NCI-H524 (cell line): ENCODE results near the gene XBP1.
"Not testable (repeated sequence)": the region's sequence is repeated elsewhere in the genome, so short reads cannot be mapped to it uniquely, and the experiment has no call there.

ENCODE experiments used
- DNase-seq, 2 experiments: peaks; one replicate each; lab custom pipeline; 2025; lab: John Stamatoyannopoulos, UW

Gene XBP1

DNA sequence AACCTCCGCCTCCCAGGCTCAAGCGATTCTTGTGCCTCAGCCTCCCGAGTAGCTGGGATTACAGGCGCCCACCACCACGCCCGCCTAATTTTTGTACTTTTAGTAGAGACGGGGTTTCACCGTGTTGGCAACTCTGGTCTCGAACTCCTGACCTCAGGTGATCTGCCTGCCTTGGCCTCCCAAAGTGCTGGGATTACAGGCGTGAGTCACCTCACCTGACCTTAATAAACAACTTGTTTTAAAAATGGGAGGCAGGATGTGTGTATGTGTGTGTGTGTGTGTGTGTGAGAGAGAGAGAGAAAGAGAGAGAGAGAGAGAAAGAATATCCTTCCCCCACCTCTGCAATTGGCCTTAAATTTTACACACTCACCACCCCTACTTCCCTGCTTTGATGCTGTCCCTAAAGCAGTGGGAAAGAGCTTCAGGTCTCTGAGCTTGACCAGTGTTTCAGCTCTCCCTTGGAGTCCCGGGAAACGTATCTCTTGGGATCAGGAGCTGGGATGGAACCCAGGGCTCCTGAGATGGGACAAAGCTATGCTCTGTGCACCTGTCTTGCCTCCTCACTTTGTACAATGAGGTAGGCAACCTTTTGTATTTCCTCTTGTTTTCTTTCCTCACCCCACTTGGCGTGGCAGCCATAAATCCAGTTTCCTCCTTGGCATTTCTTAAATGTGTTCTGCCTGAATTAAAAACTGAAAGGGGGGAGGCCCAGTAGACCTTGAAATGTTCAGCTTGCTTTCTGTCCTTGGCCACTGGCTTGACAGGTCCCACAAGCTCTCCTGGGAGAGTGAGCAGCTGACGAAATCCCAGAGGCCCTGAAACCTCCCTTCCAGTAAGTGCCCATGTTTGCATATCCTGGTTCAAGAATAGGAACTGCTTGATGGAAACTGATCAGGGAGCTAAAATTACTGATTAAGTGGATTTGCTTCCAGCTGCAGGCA is 17.8 kb upstream of the XBP1 start:
- peak in 1 of 2 experiments; percentile 29 for DNase-seq

DNA sequence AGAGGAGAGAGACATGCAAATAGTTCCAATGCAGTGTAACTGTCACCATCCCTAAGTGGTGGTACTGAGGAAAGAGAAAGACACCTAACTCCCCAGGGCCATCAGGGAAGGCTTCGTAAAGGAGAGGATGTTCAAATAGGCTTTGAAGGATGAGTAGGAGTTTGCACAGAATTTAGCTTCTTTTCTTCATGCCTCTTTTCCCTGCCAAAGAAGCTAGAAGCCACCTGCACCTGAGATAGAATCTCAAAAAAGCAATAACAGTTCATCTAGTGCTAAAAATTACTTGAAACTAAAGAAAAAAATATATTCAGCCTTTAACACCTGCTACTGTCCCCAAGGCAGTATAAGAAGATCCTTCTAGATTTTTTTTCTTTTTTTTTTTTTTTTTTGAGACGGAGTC is 16.7 kb upstream of the XBP1 start:
- DNase-seq = no peak

DNA sequence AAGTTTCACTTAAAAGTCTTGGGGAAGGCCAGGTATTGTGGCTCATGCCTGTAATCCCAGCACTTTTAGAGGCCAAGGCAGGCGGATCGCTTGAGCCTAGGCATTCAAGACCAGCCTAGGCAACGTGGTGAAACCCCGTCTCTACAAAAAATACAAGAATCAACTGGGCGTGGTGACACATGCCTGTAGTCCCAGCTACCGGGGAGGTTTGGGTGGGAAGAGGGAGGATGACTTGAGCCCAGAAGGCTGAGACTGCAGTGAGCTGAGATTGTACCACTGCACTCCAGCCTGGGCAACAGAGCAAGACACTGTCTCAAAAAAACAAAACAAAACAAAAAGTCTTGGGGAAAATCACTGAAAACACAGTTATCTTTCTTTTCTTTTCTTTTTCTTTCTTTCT is 15.4 kb upstream of the XBP1 start:
- DNase-seq = no peak

DNA sequence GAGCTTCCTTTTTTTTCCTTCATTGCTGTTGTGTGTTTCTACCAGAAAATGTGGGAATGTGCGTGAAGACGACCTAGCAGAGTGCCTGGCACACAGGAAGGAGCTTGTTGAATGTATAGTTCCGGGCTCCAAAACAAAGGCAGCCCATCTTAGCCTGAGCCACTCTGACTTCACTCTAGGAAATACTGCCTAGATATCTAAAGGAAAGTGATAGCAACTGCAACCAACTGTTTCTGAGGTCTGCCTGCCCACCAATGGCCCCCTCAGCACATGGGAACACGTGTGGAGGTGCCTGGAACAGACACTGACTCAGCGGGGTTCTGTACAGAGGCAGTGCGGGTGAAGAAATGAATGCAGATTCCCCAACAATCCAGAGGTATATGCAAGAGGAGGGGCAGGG is 14.7 kb upstream of the XBP1 start:
- no peak for DNase-seq

DNA sequence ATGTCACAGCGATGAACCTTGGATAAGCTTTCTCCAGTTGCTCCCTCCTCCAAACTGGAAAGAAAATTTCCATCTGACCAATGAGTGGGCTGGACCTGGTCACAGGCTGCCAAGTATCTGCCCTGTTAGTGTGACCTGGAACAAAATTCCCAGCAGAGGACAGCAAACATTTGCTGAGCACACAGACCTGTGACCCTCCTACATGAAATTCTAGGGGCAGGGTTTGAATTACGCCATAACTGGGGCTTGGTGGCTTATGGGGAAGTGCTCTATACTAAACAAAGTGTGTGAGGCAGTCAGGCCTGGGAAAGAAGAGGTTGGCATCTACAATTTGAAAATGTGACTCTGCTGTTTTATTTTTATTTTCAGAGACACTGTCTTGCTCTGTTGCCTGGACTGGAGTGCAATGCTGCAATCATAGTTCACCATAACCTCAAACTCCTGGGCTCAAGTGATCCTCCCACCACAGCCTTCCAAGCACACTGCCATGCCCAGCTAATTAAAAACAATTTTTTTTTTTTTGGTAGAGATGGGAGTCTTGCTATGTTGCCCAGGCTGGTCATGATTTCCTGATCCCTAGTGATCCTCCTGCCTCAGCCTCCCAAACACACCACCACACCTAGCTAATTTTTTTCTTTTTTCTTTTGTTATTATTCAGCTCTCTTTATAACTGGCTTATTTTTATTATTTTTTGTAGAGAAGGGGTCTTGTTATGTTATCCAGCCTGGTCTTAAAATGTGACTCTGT is 13.6 kb upstream of the XBP1 start:
- DNase-seq = no peak

DNA sequence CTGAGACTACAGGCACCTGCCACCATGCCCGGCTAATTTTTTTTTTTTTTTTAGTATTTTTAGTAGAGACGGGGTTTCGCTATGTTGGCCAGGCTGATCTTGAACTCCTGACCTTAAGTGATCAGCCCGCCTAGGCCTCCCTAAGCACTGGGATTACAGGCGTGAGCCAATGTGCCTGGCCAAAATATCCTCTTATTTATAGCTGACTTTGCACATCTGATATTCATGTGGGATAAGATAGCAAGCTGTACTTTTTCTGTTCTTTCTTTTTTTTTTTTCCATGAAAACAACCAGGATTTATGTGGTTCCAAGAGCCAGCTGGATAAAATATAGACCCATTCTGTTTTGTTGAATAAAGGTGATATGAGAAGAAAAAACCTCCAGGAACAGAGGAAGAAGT is 12.1 kb upstream of the XBP1 start:
- no peak for DNase-seq

DNA sequence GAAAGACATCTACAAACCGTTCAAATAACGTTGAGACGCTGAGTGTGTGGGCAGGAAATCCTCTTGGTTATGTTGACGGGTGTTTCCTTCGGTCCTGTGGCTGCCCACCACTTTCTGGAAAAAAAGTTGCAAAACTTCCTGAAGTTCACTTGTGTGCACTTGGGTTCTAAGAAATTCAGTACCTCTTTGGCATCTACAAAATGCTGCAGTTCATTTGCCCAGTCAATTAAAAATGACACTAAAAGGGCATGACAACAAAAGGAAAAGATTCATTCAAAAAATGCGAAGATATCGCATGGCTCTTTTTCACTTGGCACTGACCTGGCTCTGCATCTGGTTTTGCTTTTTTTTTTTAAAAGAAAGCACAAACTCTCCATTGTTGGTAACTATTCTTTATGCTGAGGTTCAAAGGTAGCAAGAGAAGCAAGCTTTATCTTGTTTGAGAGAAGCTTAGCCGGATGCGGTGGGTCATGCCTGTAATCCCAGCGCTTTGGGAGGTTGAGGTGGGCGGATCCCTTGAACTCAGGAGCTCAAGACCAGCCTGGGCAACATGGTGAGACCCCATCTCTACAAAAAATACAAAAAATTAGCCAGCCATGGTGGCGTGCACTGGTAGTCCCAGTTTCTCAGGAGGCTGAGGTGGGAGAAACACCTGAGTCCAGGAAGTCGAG is 10.6 kb upstream of the XBP1 start:
- DNase-seq = no peak

DNA sequence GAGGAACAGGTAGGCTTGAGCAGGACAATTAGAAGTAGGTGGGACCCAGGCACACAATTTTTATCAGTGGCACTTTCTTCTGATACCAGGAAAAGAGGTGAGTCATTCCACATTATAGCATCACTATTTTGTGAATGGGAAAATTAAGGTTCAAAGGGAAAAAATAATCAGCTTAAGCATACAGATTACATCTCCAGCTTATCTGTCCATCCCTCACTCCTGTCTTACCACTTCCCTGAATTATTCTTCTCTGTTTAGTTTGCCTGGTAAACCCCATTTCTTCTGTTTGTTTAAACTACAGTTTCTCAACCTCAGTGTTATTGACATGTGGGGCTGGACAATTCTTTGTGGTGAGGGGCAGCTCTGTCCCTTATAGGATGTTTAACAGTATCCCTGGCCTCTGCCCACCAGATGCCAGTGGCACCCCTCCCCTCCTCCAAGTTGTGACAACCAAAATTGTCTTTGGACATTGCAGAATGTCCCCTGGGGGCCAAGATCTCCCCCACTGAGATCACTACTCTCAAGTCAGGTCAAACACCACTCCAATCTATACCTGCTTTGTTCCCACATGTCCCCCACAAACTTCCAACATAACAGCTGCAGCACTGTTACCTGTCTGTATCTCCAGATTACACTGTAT is 8.5 kb upstream of the XBP1 start:
- DNase-seq = no peak

DNA sequence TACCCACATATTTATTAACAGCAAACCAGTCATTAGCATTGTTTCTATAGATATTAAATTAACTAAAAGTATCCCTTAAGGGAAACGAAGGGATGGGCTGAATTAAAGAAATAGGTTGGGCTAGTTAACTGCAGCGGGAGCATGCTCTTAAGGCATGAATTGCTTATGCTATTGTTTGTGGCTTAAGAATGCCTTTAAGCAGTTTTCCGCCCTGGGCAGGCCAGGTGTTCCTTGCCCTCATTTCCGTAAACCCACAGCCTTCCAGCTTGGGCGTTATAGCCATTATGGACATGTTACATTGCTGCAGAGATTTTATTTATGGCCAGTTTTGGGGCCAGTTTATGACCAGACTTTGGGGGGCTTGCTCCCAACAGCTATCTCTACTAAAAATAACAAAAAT is 5.1 kb upstream of the XBP1 start:
- DNase-seq = not testable (repeated sequence)

DNA sequence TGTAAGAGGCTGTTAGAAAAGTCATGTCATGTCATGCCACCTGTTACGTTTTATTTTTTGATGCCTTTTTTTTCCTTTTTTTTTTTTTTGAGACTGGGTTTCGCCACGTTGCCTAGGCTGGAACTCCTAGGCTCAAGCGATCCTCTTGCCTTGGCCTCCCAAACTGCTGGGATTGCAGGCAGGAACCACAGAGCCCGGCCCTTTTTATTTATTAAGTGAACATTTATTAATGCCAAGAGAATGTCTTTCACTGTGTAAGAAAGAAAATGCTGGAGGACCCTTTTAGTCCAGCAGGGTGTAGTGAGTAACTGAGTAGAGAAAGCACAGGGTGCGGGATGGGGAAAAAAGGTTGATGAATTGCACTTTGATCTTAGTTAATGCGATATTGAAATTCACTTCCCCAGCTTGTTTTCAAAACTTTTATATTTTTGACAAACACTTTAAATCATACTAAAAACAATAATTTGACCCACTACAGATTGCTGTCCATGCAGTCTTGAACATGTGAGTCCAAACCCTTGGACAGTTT is 2.3 kb upstream of the XBP1 start:
- no peak for DNase-seq

DNA sequence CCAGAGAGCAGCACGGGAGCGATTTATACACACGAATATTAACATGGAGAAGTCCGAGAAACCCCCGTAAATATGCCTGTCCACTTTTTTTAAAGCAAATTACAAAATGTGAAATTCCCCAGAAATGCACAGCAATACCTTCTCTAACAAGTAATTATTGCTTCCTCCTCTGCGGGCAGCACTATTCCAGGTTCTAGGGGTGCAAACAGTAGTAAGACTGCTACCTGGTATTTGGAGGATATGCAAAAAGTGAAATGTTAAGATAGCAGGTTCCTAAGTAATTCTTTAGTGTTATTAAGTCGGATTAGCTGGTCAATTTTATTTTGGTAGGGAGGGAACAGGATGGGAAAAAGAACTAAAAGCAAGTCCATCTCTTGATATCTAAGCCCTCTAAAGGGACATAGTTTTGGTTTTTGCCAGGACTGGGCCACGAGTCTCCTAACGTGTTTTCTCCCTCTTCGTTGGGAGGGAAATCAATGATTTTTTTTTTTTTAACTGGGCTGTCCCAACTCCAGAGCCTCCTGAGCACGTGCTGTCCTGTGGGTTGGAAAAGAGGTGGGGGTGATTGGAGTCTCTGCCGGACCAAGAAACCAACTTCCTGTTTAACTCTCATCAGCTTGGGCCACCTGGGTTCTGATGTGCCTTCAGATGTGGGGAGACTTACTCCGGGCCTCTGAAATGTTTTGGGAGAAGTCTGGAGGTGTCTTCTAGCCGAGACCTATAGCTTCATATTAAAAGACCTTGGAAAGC is 1.7 kb upstream of the XBP1 start:
- no peak for DNase-seq

DNA sequence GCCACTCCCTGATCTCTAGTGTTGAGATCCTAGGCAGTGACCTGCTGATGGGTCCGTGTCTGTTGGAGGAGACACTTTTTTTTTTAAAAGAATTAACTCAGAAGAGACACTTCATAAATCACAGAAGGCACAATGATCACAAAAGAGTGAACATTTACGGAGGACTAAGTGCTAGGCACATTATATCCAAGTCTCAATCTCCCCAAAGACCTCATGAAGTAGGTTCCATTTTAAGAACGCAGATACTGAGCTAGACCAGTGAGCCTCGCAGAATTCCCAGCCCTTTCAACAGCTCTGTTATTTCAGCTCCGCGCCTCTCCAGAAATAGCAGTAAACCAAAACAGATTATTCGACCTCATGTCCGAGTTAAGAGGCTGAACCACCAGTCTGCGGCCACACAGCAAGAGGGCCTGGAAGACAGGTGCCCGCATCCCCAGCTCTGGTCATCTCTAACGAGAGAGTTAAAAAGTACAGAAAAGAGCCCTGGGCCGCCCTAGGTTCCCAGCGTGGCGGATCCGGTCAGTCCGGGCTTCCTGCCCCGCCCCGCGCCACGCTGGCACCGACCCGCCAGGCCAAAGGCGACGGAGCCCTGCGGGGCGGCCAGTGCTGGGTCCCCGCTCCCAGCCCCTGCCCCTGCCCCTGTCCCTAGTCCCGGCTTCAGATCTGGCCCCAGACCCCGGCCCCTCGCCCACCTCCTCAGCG is 612 bp downstream of the XBP1 start:
- peak in 1 of 2 experiments; percentile 45 for DNase-seq

DNA sequence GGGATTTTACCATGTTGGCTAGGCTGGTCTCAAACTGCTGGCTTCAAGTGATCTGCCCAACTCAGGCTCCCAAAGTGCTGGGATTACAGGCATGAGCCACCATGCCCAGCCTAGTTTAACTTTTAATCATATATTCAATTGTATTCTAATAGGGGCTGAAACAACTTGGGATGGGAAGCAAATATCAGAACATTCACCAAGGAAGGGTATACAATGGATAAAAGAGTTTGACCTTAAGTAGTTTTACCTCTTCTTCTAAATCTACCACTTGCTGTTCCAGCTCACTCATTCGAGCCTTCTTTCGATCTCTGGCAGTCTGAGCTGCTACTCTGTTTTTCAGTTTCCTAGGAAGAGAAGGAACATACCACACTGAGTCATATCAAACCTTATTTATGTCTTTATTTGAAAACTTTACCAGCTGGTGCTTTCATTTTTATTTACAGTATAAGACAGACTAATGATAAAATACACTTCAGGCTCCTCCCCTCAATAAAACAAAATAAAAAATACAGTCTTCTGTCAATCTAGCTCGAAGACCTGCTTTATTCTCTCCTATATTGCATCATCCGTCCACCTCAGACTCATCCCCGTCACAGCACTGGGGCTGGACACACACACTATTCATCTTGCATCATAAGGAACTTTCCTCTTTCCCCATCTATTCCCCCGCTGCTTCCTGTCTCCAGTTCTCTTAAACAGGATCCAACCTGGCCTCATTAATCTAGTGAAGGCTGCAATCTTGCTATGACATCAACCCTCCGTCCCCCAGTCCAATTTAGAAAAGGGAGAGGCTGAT is 1.4 kb downstream of the XBP1 start:
- DNase-seq = peak in 1 of 2 experiments; percentile 44

DNA sequence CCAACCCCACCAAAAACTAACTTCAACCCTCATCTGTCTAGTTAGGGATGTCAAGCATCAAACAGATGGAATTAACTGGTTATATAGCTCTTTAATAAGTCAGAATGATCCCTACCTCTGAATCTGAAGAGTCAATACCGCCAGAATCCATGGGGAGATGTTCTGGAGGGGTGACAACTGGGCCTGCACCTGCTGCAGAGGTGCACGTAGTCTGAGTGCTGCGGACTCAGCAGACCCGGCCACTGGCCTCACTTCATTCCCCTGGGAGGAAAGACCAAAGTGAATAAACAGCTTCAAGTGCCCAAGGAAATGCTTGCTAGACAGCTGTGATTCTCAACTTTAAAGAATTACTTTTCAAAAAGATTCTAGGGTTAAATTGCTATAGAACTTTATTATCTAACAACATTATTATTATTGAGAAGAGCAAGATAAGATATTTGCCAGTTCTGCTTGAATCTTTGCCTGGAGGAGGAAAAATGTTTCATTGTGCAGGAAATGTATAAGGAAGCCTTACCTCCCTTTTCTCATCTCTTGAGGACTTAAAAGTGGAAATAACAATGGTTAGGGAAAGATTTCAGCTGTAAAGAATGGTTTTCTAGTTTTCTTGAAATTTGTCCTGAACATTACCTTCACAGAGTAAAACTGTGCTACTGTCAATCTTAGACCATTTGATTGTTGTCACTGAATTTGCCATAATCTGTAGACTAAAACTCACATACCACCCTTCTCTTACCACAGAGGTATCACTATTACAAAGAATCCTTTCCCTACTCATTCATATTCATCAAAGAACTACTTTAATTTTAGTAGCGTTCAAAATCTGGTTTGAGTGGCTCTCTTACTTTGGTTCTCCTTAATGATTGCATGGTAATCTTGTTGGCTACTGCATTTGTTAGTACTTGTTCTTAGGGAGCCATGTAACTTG is 4.2 kb downstream of the XBP1 start:
- DNase-seq = no peak

DNA sequence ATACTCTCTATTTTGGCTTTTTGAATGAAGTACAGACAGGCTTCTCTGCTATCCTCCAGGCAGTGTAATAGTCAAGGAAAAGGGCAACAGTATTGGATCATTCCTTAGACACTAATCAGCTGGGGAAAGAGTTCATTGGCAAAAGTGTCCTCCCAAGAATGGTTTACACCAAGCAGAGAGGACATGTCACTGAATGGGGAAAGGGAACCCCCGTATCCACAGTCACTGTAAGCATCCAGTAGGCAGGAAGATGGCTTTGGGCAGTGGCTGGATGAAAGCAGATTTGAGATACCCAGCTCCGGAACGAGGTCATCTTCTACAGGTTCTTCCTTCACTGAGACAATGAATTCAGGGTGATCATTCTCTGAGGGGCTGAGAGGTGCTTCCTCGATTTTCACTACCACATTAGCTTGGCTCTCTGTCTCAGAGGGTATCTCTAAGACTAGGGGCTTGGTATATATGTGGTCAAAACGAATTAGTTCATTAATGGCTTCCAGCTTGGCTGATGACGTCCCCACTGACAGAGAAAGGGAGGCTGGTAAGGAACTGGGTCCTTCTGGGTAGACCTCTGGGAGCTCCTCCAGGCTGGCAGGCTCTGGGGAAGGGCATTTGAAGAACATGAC is 5.2 kb downstream of the XBP1 start:
- DNase-seq = no peak

DNA sequence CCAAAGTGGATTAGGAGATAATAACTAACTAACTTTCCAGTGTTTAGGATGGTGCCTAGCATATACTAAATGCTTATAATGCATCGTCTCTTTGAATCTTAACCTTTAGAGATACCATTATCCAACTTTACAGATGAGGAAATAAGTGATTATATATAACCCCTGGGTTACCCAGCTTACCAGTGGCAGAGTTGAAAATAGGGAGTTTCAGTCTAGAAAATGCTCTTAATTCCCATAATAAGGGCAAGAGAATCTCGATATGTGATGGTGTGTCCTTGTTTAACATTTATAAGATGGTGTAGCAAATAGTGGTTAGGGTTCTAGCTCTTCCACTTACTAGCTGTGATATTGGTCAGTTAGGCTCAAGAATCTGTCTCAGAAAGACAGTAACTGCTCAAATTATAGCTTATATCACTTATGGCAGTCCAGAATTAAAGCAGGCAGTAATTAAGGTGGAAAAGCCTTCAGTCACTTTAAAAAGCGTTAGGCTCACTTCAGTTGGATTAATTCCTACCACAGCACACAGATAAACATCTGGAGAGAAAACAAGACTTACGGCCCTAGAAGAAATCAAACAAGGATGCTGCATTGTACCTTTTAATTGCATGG is 6.3 kb downstream of the XBP1 start:
- peak in 1 of 2 experiments; percentile 42 for DNase-seq

DNA sequence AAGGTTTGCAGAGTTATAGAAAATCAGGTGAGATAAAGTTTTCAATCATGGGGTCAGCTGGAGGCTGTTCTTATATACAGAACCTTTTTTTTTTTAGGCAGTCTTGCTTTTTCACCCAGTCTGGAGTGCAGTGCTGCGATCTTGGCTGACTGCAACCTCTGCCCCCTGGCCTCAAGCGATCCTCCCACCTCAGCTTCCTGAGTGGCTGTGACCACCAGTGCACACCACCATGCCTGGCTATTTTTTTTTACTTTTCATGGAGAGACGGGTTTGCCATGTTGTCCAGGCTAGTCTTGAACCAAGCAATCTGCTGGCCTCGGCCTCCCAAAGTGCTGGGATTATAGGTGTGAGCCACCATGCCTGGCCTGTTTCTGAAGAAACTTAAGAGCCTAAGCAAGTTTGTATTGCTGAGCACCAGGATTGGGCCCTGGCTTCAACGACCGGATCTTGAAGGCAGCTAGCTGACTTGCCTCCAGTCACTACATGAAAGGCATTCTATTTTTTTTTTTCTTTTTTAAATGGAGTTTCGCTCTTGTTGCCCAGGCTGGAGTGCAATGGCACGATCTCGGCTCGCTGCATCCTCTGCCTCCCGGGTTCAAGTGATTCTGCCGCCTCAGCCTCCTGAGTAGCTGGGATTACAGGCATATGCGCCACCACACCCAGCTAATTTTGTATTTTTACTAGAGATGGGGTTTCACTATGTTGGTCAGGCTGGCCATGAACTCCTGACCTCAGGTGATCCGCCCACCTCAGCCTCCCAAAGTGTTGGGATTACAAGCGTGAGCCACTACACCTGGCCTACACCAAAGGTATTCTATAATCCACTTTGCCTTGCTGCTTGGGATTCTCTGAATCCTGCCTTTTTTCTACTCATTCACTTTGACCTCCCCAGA is 7.6 kb downstream of the XBP1 start:
- no peak for DNase-seq
